ENCODE measurements around the gene DCAF11. TPM values are rescaled to one million over a fixed set of nuclear protein-coding genes. Genes with fewer than 3 reads are reported as not detected.

Gene DCAF11
- total and polyA plus RNA-seq, 2 of the 13 experiments (the other 11 are each of a cell fraction or from before 2014, with no cell fraction given) = 150 to 257 TPM

- TF ChIP-seq HMGXB3 (CRISPR knock-in tag; IDR thresholded peaks at IDR 0.05; ENCODE audit: borderline replicate concordance) (peak; percentile 59; the same call in 1 of the 2 replicates), ZNF614 (CRISPR knock-in tag; IDR thresholded peaks at IDR 0.05; ENCODE audit: borderline replicate concordance) (peak; percentile 8; the same call in 1 of the 2 replicates), CENPT (CRISPR knock-in tag; IDR thresholded peaks at IDR 0.05; ENCODE audit: low read depth) (peak; percentile 24; the same call in 1 of the 2 replicates), SKIL (CRISPR knock-in tag; IDR thresholded peaks at IDR 0.05; ENCODE audit: borderline replicate concordance) (no peak), TCF12 (IDR thresholded peaks at IDR 0.05) (no peak), TCF12 (CRISPR knock-in tag; IDR thresholded peaks at IDR 0.05) (no peak), ZNF44 (CRISPR knock-in tag; IDR thresholded peaks at IDR 0.05) (peak; percentile 82; the same call in 1 of the 2 replicates), ZNF329 (CRISPR knock-in tag; IDR thresholded peaks at IDR 0.05; ENCODE audit: low read depth) (no peak), PAWR (CRISPR knock-in tag; IDR thresholded peaks at IDR 0.05; ENCODE audit: borderline replicate concordance) (no peak), ZNF644 (CRISPR knock-in tag; IDR thresholded peaks at IDR 0.05; ENCODE audit: low read depth) (no peak), ZNF263 (CRISPR knock-in tag; IDR thresholded peaks at IDR 0.05) (peak; percentile 57; the same call in 1 of the 2 replicates), HOXA5 (CRISPR knock-in tag; IDR thresholded peaks at IDR 0.05) (0 out of 2 replicates have a peak, but pooled peaks have one; percentile 38), PCBP2 (optimal IDR thresholded peaks at IDR 0.05; ENCODE audit: low read depth, low read length, poor library complexity, severe bottlenecking) (no peak), PPARG (CRISPR knock-in tag; conservative IDR thresholded peaks at IDR 0.05) (no peak), DPF2 (CRISPR knock-in tag; IDR thresholded peaks at IDR 0.05; ENCODE audit: borderline replicate concordance, low read depth) (peak; percentile 38; the same call in 1 of the 2 replicates), KLF16 (CRISPR knock-in tag; IDR thresholded peaks at IDR 0.05) (peak in 1 of 2 experiments; percentile 33; a peak in 1 of 4 replicates), ZNF350 (CRISPR knock-in tag; IDR thresholded peaks at IDR 0.05; ENCODE audit: borderline replicate concordance, low read depth) (peak; percentile 8), GMEB1 (CRISPR knock-in tag; IDR thresholded peaks at IDR 0.05; ENCODE audit: borderline replicate concordance) (no peak), RARG (CRISPR knock-in tag; IDR thresholded peaks at IDR 0.05; ENCODE audit: low read depth) (0 out of 2 replicates have a peak, but pooled peaks have one; percentile 77), FLYWCH1 (CRISPR knock-in tag; IDR thresholded peaks at IDR 0.05) (no peak), SRY (CRISPR knock-in tag; IDR thresholded peaks at IDR 0.05) (no peak)
Observed at GRCh38 chr14:24136684-24137528, 22.3 kb downstream of the DCAF11 start (continued).
